HG02870 (cell line): ENCODE results near the gene BCAS2.

ENCODE experiments used
- ATAC-seq: cut with Tn5 transposase; IDR thresholded peaks from one replicate; pipeline ENCODE4 v1.9.1; 2021; ENCODE audit warnings: mild to moderate bottlenecking, moderate library complexity; ENCODE audit not compliant: unreplicated experiment

BCAS2 gene

DNA sequence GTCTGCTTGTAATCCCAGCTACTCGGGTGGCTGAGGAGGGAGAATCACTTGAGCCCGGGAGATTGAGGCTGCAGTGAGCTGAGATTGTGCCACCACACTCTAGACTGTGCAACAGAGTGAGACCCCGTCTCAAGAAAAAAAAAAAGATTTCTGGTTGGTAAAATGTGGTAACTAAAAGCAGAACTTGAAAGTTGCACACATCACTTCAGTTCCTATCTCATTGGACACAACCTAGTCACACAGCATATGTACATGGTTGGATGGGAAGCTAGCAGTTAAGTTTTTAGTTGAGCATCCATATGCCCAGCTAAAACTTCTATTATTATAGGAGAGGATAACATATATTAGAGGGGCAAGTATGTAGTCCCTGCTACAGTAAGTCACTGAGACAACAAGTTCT, 22.1 kb downstream of the BCAS2 start:
- ATAC-seq: no peak

DNA sequence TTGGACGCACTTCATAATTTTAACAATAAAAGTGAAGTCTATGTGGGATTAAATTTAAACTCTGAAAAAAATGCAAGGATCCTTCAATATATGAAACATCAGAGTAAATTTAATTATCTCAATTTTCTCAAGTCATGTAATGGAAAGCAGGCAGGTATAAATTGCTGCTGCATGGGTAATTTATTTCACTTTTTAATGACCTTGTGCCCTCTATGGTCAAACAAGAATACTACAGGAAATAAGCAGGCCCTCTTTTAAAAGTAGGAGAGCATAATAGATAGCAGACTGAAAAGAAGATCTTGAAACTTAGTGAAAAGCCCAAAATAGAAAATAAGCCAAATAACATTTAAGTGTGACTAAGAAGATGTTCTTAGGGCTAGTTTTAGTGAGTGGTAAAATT, 22.9 kb downstream of the BCAS2 start:
- no peak for ATAC-seq

DNA sequence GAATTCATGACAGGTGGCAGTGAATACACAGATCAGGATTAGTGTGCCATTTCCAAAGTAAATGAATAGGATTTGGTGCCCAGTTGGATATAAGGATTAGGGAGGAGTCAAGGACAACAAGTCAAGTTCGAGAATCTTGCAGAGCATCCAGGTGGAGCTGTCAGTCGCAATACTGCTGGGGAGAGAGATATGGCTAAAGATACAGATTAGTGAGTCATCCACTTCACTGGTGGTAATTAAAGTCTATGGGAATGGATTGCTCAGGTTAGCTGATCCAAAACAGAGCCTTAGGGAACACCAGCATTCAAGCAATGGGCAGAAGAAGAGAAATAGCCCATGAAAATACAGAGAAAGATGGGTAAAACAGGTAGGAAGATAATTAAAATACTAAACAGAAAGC, 26.8 kb downstream of the BCAS2 start:
- ATAC-seq: no peak

DNA sequence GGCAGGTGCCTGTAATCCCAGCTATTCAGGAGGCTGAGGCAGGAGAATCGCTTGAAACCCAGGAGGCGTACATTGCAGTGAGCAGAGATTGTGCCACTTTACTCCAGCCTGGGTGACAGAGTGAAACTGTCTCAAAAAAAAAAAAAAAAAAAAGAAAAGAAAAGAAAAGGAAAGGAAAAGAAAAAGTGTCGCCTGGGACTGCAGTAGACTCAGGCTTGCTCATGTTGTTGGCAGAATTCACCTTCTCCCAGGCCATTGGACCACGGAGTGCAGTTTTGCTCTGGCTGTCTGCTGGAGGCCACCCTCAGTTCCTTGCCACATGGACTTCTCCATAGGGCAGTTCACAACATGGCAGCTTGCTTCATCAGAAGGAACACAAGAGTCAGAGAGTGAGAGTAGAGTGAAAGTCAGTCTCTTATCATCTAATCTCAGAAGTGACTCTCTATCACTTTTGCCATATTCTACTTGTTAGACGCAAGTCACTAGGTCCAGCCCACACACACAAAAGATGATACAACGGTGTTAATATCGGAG, 29.2 kb downstream of the BCAS2 start:
- ATAC-seq: no peak

DNA sequence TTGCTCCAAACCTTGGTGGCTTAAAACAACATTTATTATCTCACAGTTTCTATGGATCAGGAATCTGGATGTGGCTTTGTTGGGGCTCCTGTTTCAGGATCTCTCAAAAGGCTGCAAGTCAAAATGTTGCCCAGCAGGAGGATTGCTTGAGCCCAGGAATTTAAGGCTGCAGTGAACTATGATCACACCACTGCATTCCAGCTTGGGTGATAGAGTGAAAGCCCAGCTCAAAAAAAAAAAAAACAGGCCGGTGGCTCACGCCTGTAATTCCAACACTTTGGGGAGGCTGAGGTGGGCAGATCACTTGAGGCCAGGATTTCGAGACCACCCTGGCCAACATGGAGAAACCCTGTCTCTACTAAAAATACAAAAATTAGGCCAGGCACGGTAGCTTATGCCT, 30.0 kb downstream of the BCAS2 start:
- no peak for ATAC-seq

DNA sequence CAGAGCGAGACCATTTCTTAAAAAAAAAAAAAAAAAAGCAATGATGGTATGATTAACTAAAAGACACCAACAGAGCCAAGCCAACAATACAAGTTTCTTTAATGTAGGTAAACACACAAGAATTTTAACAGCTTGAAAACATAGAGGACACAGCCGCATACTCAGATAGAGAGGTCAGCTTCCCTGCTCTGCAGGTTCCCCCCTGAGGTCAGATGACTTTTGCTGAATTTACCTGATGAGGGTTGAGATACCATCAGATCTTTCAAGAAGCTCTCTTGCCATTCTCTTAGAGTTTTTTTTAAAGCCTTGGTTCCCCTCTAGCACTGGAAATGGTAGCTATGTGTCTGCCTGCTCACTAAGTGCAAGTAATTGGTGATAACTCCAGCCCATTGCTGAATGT, 31.1 kb downstream of the BCAS2 start:
- no peak for ATAC-seq

DNA sequence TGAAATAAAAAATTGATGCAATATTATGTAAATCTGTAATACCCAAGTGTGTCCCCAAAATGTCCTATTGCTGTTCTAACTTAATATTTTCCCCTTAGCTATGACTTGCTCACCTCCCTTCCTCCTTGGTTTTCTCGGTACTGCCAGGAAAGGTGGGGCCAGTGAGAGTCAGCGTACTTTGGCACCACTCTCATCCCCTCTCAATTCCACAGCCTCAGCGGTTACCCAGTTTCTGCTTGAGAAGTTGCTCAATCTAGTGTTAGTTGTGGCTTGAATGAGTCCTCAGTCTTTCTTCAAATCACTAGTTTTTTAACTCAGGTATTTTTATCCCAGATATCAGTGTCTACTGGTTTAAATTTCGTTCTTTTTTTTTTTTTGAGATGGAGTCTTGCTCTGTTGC, 32.3 kb downstream of the BCAS2 start:
- no peak for ATAC-seq

DNA sequence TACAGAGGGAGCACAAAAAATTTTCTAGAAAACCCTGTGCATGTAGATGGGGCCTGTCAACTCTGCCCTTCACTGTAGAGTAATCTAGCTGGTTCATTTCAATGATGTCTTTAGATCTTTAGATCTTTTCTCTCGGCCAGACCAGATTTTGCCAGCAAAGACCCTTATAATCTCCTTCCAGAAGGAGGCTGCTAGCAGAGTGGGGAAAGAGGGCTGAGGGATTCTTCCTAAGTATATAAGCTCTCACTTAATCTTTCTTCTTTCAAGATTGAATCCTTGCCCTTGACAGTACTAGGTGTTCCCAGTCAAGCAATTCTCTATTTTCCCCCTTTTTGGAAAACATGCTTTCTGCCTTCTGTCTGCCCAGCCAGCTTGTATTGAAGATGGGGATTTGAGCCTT, 34.3 kb downstream of the BCAS2 start:
- ATAC-seq: no peak

DNA sequence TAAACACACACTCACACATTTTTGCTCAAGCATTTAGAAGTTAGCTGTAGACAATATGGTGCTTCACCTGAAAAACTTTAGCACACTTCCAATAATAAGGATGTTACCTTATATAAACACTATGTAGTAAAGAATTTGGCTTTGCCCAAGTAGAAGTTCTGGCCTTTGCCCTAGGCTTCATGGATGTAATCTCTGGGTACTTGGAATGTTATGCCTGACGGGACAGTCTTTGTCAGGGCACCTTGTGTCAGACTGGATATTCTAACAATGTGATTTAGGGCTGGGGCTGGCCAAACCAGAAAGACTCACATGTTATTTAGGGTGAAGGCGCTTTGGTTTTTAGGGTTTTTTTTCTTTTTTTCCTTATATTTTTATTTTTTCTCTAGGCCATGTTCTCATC, 35.6 kb downstream of the BCAS2 start:
- ATAC-seq: no peak

DNA sequence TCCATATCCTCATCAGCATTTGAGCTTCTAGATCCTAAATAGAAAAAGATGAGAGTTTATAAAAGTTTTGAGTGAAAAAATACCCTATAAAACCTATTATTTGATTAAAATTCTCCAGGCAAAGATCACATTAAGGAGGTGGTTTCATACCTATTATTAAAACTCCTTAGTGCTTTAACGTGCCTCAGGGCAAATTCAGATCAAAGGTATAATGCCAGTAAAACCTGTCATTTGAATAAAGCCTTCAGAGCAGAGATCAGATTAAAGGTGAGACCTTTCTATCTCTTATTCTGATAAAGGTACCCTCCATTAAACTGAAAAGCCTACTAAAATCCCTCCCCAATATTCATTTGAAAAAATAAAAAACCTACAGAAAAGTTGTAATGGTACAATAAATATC, 36.1 kb downstream of the BCAS2 start:
- no peak for ATAC-seq

DNA sequence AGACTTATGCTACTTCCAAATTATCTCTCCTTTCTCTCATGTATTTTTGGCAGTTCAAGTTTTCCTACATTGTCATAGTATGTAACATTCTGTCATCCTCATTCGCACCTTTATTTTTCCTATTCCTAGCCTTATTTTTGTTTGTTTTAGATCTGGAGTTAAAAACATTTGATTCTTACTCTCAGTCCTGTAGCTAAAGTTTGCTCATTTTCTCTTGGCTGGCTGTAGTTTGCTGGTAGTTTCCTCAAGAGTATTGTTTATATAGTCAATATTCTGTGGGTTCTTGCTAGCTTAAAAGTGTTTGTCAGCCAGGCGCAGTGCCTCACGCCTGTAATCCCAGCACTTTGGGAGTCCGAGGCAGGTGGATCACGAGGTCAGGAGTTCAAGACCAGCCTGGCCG, 40.6 kb downstream of the BCAS2 start:
- no peak for ATAC-seq

DNA sequence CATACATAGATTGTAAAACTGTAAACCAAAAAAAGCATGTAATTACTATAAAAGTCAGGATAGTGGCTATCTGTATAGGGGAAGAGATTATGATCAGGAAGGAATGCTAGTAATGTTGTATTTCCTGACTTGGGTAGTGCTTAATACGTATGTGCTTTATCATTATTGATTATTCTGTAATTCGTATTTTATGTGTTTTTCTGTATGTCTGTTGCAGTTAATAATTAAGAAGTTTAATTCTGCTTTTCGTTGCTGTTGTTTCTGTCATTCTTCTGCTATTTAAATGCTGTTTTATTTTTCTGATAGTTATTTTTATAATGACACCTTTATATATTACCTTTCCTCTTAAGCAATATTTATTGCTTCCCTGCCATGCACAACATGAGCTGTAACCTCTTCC, 41.1 kb downstream of the BCAS2 start:
- ATAC-seq: no peak

DNA sequence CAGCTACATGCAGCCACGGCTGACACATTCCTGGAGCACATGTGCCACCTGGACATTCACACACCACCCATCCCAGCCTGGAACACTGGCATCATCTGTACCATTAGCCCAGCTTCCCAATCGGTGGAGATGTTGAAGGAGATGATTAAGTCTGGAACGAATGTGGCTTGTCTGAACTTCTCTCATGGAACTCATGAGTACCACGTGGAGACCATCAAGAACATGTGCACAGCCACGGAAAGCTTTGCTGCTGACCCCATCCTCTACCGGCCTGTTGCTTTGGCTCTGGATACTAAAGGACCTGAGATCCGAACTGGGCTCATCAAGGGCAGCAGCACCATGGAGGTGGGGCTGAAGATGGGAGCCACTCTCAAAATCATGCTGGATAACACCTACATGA, 45.4 kb downstream of the BCAS2 start:
- ATAC-seq: no peak

DNA sequence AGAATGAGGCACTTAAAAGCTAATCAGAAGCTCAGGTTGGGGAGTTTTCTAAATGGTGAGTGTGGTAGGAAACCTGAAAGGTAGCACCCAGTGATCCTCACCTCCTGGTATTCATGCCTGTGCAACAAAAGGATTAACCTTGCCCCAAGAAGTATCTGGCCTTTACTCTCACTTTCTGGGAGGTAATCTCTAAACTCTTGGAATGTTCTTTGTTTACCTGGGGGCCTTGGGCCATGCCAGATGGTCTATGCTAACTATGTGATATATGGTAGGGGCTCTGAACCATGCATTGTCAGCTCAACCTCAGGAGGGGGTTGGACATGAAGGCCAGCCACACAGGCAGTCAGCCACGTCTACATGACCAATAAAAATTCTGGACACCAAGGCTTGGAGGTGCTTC, 46.0 kb downstream of the BCAS2 start:
- ATAC-seq: no peak

DNA sequence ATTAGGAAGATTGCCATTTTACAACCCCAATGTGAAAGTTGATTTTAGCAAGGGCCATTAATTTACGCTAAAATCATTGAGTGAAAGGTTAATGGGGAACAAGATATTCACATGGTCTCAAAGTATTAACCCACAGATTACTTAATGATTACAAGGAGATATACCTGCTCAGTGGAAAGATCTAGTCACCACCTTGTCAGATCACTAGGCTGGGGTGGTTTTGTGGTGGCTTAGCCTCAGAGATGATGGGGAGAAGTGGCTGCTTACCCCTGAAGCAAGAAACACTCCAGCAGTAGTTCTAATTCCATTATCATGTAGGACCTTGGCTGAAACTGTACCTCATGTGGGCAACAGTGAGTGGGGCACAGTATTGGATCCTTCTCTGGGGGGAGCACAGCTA, 50.3 kb downstream of the BCAS2 start:
- no peak for ATAC-seq

DNA sequence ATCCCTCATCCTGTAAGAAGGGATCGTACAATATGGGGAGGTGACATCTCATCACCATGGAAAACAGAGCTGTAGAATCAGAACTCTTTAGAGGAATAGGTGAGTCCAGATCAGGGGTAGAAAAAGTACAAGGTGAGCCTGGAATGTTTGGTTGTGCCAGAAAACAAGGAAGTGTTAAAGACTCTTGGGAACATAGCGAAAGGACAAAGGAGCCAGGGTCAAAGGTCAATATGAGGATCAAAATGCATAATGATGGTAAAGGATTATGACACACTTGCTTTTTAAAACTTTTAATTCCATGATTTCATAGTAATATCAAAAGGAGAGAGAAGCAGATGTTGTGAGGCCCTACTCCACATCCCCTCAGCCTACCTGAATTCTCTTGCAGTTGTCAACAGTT, 51.2 kb downstream of the BCAS2 start:
- no peak for ATAC-seq

DNA sequence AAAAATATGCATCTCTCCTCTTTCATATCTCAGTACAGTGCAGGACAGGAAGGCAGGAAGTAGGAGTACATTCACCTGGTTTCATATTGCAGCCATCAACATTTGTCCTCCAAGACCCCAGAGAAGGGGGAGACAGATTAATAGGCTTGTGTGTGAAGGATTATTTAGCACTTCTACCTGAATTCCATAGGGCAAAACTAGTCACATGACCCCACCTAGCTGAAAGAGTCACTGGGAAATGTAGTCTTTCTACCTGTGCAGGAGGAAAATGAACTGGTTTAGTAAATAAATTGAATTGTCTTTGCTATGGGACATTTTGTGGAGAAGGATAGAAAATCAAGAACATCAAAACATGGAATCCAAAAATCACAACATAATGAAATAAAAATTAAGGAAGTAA, 56.5 kb downstream of the BCAS2 start:
- ATAC-seq: no peak

DNA sequence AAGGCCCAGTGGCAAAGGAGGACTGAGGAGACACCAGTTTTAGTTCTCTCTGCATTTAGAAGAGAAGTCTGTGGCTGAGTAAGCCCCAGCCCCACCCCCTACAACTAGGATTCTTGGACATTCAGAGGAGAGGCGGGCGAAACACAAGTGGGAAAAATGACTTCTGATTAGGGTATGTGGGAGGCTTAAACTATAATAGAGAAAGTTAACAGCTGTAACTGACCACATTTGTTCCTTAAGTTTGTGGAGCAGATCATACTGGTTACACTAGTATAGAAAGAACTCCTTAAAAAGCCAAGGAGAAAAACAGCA, 59.2 kb downstream of the BCAS2 start:
- ATAC-seq: no peak

DNA sequence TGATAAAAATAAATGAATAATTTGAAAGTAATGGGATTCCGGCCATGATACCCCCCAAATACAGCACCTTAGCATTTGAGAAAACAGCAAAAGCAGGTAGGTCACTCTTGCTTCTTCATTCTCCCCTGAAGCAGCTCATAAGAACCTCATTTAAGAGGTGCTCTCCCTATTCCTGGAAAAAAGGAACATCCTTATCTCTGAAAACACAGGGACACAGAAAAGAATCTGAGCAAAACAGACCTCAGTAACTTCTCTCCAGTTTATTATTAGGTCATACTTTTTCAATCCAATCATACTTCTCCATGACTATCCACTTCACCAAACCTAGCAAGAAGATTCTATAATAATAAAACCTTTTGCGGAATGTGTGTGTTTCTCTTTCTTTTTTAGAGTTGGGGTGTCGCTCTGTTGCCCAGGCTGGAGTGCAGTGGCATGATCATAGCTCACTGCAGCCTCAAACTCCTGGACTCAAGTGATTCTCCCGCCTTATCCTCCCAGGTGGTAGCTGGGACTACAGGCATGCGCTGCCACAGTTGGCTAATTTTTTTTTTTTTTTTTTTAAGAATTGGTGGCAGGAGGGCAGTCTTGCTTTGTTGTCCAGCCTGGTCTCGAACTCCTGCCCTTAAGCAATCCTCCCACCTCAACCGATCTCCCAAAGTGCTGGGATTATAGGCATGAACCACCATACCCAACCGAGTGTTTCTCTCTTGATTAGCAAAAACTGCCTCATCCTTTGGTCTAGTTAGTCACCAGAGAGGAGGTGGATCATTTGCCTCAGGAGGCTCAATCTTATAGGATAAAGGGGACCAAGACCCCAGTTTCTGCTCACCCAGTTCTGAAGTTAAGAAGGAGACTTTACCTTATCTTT, 59.8 kb downstream of the BCAS2 start:
- no peak for ATAC-seq
